Adipose tissue (tissue), 3 donors: ENCODE data around the gene CAP2. TPM values are rescaled to one million over a fixed set of nuclear protein-coding genes. Genes with fewer than 3 reads are reported as not detected.

Source experiments
- H3K27ac ChIP-seq: one replicate; pipeline ENCODE4 v1.5.1; 2013; ENCODE audit warnings: low read depth, low read length
- WGBS, 3 donors: extraction: QIAGEN DNeasy Blood & Tissue Kit; methylation state at CpG; one replicate each; pipeline ENCODE4 v1.1.7; 2013; 5-methylcytosine and 5-hydroxymethylcytosine counted together
- polyA plus RNA-seq, 3 donors: library from polyadenylated mRNA; stranded (reverse); fragments of 200-250 nt; gene quantifications; one replicate each; pipeline ENCODE4 v1.2.3, GENCODE V29; 2013
- donor health status: healthy with polysubstance abuse.
- donor health status: Bipolar disorder and iron deficiency.
- donor health status: healthy.

The CAP2 gene, protein sequence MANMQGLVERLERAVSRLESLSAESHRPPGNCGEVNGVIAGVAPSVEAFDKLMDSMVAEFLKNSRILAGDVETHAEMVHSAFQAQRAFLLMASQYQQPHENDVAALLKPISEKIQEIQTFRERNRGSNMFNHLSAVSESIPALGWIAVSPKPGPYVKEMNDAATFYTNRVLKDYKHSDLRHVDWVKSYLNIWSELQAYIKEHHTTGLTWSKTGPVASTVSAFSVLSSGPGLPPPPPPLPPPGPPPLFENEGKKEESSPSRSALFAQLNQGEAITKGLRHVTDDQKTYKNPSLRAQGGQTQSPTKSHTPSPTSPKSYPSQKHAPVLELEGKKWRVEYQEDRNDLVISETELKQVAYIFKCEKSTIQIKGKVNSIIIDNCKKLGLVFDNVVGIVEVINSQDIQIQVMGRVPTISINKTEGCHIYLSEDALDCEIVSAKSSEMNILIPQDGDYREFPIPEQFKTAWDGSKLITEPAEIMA
- 1 to 10 TPM; 2.2 to 4.7 (median 2.5) TPM for polyA plus RNA-seq

DNA sequence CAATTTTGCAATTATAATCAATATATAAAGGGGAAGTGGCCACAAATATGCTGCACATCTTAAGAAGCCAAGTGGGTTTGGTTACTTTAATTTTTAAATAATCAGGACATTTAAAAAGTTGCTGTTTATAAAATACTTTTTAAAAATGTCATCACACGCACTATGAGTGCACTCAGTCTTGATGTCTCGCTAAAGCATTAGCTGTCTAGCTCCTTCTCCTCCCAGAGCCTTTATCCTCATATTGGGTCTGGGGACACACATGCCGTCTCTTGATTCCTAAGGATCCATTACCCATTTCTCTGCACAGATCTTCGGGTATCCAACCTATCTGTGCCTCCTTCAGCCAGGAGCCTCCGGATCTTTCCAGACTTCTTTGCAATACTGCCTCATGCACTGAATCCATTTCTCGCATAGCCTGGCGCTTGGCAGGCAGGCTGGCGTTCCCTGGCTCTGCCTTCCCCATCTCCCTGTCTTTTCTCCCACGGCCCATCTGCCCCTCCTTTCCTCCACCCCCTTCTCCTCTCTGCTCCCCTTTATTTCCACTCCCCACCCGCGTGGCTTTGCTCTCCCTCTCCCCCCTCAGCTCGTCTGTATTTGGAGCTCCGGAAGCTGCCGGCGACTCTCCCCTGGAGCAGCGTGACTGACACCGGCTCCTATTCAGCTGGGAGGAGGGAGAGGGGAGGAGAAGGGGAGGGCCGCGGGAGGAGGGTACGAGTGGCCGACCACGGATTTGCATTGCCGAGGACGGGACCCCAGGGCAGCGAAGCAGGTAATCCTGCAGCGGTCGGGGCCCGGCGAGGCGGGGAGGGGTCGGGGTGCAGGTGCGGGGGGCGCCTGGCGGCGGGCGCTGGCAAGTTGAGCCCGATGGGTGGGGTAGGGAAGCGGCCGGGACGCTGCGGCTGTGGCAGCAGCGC is at the start of gene CAP2:
TSS of gene CAP2 (plus strand) at position 618 of the 914 bp plus-strand sequence. CDS start 27,961 bp downstream, outside the sequence.
- no peak within 1 kb of the TSS for H3K27ac ChIP-seq
- 4 to 5% (median 4%) methylated on average over 31 to 42 of the region's 42 CpGs for whole genome bisulfite sequencing, 3 donors

DNA sequence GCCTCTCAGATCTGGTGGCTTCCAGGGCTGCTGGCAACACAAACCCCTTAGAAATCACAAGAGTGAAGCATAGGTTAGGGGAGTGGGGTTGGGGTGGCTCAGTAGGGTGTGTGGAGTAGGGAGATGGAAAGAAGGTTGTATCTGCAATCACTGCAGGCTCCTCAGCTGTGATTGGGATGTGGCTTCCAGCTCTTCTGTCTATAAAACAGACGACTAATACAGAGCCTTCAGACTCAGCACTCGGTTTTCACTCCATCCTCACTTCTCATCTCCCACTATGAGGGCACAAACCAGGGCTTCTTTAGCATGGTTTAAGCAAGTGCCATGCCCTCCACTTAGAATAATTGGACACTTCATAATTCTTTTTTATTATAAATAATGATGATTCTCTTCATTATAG is 46.4 kb upstream of the CAP2 start:
- 43 to 51% (median 49%) methylated on average over 2 of the region's 2 CpGs for WGBS, 3 donors
- no peak overlapping the region for H3K27ac ChIP-seq

DNA sequence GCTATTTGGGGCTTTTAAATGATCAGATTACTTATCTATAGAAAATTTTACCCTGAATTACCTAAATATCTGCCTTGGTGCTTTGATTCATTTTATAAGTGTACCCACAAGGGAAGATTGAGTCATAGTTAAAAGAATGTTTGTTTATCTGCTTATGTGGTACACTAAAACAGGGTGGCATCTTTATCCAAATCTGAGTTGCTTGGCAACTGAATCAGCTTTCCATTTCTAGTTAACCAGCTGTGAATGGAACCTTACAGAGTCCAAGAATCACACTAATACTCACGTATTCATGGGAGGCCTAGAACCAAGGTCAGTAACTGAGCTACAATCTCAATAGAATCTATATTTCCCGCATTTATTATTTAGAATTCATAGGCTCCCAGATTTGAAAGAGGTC is 44.0 kb upstream of the CAP2 start:
- 89 to 90% (median 89%) methylated on average over 2 of the region's 2 CpGs for WGBS, 3 donors
- H3K27ac ChIP-seq, result no peak overlapping the region

DNA sequence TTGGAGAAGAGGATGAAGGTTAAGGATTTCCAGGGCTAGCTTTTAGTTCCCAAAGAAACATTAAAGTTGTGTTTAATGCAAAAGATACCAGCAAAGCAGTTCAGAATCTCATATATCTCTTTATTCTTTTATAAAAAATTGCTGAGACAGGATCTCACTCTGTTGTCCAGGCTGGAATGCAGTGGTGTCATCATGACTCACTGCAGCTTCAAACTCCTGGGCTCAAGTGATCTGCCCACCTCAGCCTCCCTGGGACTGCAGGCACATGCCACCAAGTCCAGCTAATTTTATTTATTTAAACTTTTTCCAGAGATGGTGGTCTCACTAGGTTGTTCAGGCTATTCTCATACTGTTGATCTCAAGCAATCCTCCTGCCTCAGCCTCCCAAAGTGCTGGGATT is 41.1 kb upstream of the CAP2 start:
- no peak overlapping the region for H3K27ac ChIP-seq

DNA sequence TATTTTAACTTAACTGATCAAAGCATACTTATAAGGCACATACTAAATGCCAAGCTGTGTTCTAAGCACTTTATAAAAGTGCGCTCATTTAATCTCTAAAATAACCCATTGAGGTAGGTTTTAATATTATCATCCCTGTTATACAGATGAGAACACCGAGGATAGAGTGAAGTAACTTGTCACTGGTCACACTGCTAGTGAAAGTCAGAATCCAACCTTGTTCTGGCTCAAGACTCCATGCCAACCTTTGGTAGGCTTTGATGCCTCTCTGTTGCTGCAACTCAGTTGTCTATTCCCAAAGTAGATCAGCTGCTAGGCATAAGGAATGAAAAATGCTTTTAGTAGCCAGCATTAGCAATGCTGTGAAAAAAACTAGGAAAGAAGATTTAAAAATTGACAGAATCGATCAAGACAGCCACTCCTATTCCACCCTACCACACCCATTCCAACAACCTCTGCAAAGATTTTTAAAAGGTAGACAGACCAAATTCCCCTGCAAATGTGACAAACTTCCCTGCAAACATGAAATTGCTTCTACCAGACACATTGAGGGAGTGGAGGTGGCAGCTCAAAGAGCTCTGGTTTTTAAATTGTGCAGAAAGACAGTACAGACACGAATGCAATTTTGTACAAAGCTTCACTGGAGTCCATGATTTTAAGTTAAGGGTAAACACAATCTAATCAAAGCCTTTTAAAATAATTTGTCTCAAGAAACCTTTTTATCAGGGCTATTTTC is 39.8 kb upstream of the CAP2 start:
- 78 to 83% (median 82%) methylated on average over 4 of the region's 4 CpGs for whole genome bisulfite sequencing, 3 donors
- no peak overlapping the region for H3K27ac ChIP-seq

DNA sequence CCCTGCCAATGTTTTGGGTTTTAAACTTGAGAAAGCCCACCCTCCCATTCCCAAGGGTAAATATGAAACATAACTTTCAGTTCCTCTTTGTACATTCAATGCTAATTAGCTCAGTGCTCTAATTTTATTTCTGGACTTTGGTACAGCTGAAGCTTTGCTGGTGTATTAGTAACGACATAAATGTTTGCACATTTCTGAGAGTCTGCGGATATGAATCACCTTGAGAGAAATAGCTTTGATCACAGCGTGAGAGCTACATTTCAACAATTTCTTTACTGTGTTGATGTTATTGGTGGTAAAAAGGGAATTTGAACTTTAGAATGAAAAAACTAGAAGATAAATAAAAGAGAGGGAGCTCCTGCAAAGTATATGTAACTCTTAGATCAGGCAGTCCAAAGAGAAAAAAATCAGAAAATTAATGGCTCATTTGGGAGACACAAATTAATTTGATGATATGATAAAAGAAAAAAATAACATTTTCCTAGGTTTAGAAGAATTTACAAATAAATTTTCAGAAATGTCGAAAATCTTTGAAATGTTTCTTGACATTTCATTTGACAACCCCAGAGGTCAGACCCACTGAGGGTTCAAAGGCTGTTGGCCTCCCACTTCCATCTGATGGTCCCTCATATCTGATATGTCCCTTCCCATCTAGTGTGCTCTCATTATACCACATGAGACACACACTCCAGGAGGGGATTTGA is 38.5 kb upstream of the CAP2 start:
- WGBS, 3 donors, result 58 to 85% (median 85%) methylated on average over 4 of the region's 4 CpGs
- no peak overlapping the region for H3K27ac ChIP-seq

DNA sequence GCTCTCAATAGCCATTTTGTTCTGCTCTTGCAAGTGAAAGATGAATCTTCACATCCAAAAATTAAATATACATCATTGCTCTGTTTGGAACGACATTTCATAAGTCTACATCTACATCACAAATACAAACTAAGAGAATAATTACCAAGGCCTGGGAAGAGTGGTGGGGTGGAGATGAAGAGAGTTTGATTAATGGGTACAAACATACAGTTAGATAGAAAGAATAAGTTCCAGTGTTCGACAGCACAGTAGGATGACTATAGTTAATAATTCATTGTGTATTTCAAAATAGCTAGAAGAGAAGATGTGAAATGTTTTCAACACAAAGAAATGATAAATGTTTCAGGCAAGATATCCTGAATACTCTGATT is 38.0 kb upstream of the CAP2 start:
- 67 to 87% (median 82%) methylated on average over 2 of the region's 2 CpGs for WGBS, 3 donors
- H3K27ac ChIP-seq, result no peak overlapping the region

DNA sequence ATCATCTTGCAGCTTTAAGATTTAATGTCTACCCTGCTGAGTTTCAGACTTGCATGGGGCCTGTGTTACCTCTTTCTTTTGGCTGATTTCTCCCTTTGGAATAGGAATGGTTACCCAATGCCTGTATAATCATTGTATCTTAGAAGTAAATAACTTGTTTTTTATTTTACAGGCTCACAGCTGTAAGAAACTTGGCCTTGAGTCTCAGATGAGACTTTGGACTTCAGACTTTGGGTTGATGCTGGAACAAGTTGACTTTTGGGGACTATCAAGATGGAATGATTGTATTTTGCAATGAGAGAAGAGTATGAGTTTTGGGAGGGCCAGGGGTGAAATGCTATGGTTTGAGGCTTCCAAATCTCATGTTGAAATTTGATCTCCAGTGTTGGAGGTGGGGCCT is 34.9 kb upstream of the CAP2 start:
- no peak overlapping the region for H3K27ac ChIP-seq

DNA sequence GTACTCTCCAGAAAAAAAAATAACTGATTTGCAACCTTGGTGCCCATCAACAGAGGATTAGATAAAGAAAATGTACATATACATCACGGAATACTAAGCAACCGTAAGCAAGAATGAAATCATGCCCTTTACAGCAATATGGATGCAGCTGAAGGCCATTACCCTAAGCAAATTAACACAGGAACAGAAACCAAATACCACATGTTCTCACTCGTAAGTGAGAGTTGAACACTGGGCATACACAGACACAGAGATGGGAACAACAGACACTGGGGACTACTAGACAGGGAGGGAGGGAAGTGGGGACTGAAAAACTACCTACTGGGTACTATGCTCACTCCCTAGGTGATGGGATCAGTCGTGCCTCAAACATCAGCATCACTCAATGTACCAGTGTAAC is 32.8 kb upstream of the CAP2 start:
- 72 to 88% (median 87%) methylated on average over 4 of the region's 4 CpGs for WGBS, 3 donors
- H3K27ac ChIP-seq, result no peak overlapping the region

DNA sequence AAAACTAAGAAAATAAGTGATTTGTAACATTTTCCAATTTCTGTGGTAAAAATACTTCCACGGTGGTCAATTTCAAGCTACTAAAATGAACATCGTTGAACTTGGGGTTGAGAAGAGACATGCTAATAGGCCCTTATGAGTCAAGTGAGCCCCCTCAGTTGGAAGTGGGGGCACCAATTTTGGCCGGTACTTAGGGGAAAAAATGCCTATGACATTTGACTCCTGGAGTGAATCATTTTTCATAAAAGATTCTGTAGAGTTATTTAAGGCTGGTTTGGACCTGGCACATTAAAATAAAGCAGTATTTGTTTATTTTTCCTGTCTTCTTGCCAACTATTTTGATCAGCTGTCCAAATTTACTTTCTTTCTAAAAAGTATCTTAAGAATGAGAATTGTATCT is 32.4 kb upstream of the CAP2 start:
- 67 to 74% (median 71%) methylated on average over 3 of the region's 3 CpGs for WGBS, 3 donors
- H3K27ac ChIP-seq, result no peak overlapping the region

DNA sequence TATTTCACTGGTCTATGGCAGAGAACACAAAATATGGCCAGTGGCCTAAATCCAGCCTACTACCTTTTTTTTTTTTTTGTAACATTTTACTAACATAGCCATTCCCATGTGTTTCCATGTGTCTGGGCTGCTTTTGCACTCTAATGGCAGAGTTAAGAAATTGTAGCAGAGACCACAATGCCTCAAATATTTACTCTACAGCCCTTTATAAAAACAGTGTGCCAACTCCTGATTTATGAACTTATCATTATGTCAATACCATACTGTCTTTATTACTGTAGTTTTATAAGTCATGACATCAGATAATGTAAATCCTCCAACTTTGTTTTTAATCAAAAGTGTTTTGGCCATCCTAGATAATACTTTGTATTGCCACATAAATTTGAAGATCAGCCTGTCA is 27.4 kb upstream of the CAP2 start:
- no peak overlapping the region for H3K27ac ChIP-seq

DNA sequence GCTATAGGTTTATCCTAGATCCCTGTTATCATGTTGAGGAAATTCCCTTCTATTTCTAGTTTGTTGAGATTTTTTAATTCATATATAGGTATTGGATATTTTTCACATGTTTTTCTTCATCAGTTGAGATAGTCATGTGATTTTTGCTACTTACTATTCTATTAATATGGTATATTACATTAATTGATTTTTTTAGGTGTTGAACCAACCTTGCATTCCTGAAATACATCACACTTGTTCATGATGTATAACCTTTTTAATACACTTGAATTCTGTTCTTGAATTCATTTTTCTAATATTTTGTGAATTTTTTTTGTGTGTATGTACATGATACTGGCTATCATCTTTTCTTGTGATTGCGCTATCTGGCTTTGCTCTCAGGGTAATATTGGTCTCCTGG is 25.5 kb upstream of the CAP2 start:
- WGBS, 3 donors, result 93 to 100% (median 96%) methylated on average over 1 of the region's 1 CpG

DNA sequence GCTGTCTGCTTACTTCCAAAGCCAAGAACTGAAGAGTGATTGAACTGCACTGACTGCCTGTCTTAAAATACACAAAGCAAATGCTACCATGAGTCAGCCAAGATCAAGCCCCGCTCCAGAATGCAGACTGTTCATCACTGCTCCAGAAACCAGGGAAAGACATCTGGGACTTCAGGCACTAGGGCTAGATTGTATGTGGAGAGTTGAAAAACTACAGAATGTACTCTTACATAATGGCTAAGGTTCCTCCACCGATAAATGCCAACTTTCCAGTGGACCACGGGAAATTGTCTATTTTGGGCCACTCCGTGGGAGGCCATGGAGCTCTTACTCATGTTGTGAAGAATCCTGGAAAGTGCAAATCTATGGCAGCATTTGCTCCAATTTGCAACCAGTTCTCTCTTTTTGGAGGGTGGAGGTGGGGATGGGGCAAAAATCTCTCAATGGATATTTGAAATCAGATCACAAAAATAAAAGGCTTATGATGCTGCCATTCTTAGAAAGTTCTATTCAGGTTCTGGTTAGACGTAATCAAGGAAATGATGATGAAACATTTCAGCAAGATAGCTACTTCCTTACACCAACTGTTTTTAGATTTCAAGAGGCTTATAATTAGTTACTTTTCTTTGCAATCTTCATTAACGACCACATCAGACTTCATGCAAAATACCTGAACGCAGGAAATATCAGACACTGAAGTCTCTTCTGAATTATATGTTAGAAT is 11.8 kb upstream of the CAP2 start:
- H3K27ac ChIP-seq, result no peak overlapping the region
- 55 to 74% (median 57%) methylated on average over 7 of the region's 7 CpGs for WGBS, 3 donors

More for the DNA sequence above, 25.5 kb upstream of the CAP2 start:
- no peak overlapping the region for H3K27ac ChIP-seq

DNA sequence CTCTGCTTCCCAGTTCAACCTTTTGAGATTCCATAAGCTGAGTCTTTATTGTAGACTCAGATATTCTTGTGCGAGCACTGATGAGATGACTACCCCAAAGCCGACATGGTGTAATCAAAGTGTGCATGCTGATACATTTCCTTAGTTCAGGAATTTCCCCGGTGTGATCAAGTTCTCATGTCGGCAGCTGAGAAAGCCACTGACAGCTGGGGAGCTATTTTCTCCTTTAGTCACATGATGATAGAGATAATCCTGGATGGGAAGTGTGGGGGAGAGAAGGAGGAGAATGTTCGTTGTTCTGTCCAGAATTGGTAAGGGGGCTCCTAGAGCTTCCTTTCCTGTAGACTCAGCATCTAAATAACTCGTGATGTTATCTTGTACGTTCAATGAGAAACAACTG is 7.7 kb upstream of the CAP2 start:
- no peak overlapping the region for H3K27ac ChIP-seq
- 67 to 76% (median 71%) methylated on average over 7 of the region's 7 CpGs for WGBS, 3 donors

DNA sequence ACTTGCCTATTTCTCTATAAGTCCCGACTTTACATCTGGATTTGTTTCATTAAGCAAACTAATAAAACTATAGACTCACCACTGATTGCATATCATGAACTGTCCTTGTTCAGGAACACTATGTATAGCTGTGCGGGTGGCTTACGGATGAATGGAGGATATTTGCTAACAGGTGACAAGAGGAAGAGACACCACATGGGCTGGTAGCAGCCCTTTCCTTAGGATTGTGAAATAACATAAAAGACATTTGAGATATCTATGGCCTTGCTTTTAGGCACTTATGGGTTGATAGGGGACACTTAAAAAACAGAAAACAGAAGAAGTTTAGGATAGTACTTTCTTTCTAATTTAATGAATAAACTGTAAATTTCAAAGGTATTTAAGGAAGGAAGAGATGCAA is 5.0 kb upstream of the CAP2 start:
- 58 to 66% (median 64%) methylated on average over 3 of the region's 3 CpGs for WGBS, 3 donors
- no peak overlapping the region for H3K27ac ChIP-seq

DNA sequence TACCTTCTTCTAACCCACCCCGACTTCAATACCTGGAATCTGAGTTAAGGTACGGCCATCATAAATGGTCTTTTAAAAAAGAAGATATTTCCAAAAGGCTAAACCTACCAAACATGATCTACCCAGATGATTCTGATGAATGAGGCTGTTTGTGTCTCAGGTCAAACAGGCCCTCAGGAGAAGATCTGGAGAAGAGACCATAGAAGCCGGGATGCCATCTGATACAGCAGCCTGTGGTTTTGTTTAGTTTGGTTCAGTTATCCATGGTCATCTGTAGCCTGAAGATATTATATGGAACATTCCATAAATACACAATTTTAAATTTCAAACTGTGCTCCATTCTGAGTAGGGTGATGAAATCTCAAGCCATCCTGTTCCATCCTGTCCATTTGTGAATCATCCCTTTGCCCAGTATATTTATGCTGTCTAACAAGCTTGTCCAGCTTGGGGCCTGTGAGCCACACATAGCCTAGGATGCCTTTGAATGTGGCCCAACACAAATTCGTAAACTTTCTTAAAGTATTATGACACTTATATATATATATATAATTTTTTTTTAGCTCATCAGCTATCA is 4.0 kb upstream of the CAP2 start:
- 91 to 98% (median 94%) methylated on average over 4 of the region's 4 CpGs for WGBS, 3 donors
- no peak overlapping the region for H3K27ac ChIP-seq

DNA sequence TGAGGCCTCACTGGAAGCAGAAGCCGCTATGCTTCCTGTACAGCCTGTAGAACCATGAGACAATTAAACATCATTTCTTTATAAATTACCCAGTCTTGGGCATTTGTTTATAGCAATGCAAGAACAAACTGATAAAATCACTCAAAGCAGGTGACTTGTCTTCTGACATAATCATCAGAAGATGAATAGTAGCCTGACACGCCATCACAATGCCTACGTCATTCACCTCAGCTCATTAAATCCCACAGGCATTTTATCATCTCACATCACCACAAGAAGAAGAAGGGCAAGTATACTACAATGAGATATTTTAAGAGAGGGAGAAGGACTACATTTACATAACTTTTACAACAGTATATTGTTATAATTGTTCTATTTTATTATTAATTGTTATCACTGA is 3.1 kb upstream of the CAP2 start:
- 90 to 96% (median 92%) methylated on average over 3 of the region's 3 CpGs for WGBS, 3 donors
- no peak overlapping the region for H3K27ac ChIP-seq
